ENCODE results near the gene USP6NL.

USP6NL gene

DNA sequence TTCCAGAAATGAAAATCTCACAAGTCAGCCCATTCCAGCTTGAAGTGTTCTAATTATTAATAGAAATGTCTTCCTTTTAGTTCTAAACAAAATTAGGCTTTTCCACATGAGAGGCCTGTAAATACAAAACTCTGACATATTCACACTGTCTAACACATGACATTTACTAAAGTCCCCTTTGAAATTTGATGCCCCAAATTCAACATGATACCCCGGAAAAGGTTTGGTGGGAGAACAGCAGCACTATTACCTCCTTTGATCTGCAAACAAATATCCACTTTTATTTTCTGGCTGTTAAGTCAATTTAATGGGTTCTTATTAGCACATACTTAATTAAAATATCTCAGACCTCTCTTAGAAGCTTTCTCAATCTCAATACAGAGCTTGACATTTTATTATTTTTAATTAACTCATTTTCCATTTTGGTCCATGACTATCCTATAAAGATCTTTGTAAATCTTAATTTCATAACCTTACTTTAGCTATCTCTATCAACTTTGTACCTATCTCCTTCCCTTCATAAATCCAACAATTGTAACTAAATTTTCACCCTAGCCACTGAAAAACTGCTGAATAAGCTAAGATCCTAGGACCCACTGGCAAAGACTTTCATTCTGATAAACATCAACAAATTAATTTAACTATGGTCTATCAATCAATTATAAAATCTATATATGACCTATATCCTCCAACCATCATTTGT, 63.2 kb downstream of the USP6NL start:
- DNase-seq, result no peak

DNA sequence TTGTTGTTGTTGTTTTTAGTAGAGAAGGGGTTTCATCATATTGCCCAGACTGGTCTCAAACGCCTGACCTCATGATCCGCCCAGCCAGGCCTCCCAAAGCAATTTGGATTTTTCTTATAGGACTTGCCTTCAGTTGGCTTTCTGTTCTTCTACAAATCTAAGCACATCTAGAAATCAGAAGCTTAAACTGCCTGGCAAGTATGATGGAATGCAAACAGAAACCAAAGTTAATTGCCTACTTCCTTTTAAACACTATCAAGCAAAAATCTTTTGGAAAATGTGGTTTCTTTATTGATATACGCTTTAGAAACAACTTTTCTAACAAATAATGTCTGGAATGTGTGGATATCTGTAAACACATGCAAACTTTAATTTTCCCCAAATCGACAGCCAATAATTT, 64.9 kb downstream of the USP6NL start:
- DNase-seq, result no peak

DNA sequence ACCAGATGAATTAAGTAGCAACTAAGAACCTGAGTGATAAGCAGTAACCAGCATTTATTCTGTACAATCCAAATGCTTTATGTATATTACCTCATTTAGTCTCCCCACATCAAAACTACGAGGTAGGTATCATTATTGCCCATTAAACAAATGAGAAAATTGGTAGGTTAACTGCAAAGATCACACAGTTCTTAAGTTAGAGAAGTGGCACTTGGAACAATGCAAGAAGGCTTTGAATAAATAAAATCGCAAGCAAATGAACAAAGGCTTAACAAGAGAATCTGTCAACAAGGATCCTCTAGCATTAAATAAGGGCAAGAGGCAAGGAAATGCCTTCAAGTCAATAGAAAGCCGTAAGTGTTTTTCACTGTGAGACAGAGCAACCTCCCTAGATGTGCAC, 70.2 kb downstream of the USP6NL start:
- DNase-seq, result no peak

DNA sequence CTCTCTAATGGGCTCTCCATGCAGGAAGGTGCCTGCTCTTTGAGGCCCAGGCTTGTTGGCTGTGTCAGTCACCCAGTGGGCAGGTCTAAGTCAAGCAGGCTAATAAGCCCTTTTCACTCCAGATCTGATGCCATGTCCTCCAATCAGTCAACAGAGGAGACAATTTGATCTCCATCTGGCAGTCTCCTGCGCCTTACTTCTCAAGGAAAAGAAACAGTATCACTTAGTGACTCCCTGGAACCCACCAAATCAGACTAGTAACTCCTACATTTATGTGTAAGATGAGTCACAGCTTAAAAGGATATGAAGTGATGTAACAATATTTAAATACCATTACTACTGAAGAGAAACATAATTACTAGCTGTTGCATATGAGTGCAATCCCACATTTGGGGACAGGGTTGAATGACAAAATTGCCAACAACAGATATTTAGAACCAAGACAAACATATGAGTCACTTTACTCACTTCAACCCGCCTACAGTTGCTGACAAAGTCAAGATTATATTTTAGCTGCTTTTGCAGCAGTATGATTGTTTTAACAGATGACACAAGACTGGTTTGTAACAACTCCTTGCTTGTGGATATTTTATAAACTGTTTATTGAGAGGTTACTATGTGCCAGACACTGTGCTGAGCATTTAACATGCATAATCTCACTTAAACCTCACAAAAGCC, 72.1 kb downstream of the USP6NL start:
- no peak for DNase-seq

DNA sequence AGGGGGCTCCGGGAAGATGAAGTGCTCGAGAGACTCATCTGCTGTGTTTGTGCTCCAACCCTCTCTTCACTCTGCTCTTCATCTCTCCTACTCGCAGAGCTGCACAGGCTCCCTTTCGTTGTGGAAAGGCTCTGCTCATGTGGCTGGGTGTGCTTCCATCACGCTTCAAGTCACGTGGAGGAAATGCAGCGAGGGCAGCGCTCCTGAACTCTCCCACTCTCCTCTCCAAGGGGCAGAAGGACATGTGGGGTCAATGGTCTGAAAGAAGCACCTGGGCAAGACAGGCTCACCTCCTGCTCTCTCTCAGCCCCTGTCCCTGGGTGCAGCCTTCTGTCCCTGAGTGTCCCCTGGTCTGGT, 72.6 kb downstream of the USP6NL start:
- DNase-seq, result no peak

DNA sequence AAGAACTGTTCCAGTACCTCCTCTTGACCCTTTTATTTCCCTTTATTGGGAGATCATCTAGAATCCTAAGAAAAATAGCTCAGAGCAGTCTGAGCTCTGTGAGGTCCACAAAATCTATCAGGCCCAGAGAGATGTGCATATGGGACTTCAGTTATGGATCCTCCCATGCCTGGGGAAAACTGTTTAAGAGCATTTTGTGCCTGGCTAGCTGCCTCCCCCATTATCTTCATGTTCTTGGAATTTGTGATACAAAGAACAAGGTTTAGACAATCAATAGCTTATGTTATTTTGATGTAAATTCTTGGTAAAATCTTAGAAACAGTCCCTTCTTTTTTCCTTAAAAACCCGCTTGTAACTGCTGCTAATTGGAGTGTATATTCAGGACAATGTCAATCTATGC, 75.2 kb downstream of the USP6NL start:
- no peak for DNase-seq

DNA sequence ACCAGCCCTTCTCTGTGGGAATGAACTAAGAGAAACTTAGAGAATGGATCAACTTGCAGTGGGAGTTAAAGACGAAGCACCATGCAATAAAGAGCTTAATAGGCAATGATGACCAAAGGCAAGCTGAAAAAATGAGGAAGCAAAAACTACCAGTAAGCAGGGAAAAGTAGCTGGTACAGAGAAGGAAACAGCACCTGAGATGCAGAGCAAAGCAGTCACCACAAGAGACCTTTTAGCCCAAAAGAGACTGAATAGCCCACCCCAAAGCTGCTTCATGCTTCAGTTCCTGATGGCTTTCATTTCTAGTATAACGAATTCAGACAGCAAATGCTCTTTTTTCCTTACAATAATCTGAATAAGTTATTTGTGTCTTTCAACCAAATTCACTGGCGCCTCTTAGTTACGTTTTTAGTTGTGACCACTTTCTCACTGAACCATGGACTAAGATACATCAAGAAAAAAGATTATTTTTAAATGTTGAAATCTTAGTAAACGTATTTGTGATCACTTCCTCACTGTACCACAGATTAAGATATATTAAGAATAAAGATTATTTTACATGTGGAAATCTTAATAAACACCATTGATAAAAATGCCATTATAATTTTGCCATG, 76.0 kb downstream of the USP6NL start:
- DNase-seq, result no peak

DNA sequence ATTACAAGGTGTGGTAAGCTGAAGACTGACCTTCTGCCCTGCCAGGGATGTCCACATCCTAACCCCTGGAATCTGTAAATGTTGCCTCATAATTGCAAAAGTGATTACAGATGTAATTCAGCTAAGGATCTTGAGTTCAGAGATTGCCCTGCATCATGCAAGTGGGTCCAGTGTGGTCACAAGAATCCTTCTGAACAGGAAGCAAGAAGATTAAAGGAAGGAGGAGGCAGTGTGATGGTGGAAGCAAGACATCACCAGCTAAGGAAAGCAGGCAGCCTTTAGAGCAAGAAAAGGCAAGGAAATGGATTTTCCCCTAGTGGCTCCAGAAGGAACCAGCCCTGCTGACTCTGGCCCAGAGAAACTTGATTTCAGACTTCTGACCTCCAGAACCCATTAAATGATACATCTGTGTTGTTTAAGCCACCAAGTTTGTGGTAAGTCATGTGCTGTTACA, 78.1 kb downstream of the USP6NL start:
- DNase-seq, result no peak

DNA sequence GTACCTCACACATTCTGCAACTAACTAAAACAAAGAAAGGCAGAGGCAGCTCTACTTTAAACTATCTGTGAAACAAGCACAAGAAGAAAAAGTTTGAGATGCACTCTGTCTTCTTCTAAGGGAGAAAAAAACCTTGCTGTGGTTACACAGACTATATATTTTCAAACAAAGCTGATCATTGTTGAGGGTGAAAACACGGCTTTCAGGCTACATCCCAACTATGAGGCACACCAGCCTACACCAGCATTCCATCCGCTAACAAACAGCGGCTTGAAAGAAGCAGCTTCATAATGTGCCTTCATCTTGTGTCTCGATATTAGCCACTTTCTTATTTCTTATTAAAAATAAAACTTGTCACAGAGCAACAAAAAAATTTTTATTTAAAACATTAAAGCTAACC, 79.1 kb downstream of the USP6NL start:
- DNase-seq, result no peak

DNA sequence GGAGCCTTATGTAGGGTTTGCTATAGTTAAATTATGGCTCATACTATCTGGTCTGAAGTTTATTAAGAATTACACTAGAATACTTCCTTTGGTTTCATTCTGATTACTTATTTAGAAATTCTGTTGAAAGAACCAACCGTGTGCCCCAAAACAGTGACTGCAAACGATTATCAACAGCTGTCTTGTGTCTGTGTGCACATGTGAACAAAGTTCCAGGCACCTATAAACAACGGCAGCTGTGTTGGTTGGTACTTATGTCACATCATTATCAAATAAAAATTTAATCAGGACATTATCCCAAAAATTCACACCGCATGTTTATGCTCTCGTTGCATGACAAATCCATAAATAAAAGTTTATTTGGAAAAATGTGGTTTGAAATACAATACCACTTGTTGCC, 80.6 kb downstream of the USP6NL start:
- DNase-seq, result no peak

DNA sequence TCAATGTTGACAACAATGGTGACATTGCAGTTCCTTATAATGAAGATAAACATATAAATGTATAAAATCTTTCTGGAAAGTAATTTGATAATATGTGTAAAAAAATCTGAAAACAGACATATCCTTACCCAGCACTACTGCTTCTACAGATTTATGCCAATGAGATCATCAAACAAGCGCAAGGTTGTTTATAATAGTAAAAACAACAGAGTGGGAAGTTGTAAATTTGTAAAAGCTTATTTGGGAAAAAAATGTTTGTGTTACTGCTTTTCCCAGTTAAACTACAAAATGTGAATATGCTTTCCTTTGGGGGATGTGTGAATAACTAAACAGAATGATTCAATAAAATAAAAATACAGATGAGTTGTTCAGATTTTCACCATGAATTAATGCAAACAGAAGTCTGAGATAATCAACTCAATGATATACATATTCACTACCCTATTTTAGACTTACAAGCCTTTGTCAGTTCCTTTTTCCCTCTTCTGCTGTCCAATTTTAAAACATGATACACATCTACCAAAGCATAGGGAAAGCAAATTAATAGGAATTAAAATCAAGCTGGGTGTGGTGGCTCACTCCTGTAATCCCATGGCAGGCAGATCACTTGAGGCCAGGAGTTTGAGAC, 82.1 kb downstream of the USP6NL start:
- DNase-seq, result no peak

DNA sequence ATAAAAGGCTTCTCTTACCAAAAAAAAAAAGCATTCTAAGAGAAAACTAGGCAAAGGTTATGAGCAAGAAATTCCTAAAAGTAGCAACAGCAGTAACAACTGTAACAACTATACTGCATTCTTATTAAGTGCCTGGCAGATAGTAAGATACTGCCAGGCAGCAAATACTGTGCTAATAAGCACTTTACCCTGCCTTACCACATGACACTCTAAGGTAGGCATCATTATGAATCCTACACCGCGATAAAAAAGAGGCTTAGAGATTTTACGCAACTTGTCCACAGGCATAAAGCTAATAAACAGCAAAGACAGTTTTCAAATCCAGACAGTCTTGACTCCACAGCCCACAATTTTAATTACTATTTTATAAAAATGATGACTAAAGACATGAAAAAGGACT, 83.2 kb downstream of the USP6NL start:
- no peak for DNase-seq

DNA sequence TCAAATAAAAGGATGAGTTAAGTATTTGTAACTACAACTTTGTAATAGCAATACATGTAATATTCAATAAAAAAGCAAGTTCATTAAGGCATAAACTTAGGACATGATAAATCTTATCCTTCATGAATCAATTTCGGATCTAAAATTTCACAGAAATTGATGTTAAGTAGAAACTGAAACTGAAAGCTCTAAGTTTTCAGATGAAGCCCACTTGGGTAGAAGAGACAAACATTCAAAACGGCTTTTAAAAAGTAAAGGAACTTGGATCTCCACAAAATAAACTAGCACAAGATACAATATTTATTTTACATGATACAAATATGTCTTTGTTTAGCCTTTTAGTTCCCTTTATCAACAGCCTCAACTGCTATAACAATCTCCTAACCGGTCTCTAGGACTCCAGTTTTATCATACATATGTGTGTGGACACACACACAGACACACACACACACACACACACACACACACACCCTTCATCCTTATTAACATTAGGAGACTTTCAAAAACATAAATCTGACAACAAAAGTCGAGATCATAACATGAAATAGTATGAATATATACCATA, 83.7 kb downstream of the USP6NL start:
- DNase-seq, result no peak

DNA sequence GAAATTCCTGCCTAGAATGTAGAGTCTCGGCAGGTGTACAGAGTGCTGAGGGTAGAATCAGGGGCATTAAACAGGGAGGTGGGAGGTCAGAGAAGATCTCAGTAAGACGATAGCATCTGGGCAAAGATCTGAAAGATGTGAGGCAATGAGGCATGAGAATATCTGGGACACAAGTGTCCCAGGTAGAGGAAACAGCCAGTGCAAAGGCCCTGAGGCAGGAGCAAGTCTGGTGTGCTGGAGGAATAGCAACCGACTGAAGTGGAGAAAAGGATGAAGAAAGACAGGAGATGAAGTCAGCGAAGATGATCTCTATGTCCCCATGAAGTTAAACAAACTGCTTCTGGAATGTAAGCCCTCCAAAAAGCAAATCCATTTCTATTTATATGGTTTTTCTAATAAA, 84.4 kb downstream of the USP6NL start:
- no peak for DNase-seq

DNA sequence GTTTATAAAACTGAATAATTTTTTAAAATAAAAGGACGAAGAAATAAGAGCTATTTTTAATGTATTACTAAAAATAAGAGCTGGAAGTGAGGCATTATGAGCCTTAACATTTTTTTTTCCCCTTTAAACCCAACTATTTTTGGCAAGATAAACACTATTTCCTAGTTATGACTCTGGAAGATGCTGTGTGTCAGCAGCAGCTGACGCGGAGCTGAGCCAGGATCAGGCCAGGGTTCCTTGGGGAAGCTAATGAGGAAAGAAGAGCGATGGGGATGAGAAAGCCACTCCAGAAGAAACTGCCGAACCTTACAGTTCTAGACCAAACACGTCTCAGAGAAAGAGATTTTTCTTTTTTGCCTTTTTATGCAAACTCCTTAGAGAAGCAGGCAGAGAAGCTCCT, 85.9 kb downstream of the USP6NL start:
- DNase-seq, result no peak

DNA sequence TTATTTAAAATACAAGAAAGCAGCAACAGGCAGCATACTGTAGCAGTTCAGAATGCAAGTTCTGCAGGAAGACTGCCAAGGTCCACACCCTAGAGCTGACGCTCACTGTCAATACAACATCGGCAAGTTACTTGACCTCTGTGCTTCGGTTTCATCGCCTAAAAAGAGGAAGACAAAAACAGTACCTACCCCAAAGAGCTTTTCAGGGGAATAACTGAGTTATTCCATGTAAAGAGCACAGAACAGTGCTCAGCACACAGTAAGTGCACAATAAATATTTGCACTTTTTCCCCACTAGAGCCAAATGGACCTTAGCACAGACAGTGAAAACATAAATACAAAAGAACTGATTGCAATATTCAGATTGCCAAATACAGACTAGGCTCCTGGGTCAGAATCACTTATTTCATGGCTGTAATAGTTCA, 88.6 kb downstream of the USP6NL start:
- no peak for DNase-seq

DNA sequence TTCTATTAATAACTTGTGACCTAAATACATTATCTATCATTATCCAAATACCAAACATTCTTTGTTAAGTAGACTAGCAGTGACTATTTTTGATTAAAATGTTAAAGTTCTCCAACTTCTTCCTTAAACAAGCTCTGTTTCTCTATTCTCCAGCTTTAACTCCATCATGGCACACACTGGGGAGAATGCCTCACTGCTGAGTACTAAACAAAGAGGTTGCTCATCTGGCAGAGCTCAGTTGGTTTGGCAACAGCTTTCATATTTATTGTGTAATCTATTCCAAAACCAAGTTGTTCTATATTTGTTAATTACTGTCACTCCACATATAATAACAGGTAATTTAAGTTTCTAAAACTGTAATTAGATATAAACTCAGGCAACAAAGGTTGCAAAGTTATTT, 89.6 kb downstream of the USP6NL start:
- no peak for DNase-seq

DNA sequence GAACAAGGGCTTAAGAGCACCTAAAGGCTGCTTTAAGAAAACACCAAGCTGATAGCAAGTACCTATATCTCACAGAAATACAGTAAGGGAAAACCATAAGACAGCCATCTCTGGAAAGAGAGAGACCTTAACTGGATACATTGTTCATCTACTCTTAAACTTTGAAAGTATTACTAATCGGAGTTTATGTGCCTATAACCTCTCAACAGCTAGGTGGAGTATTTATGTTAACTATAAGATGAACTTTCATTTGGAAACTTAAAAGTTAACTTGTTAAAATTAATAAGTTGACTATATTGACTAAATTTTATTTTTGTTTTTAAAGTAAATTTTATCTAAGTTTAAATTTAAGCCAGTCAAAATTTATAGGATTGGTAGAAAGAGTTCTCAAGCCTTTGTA, 90.6 kb downstream of the USP6NL start:
- DNase-seq, result no peak

DNA sequence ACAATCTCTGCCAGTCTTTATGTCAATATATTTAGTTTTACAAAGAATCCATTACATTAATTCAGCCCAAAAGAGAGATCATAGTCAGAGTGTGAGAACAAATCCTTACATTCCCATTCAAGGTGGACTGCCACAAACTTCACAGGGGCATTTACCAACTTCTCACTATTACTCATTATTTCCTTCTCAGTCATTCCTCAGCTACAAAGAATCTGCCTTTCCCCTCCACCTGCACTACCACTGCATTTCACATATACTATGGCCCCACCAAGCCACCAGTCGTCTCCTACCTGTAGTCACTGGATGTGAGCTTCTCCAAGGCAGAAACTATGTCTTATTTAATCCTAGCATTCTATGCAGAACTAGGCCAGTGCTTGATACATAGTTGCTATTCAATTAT, 94.3 kb downstream of the USP6NL start:
- DNase-seq, result no peak

DNA sequence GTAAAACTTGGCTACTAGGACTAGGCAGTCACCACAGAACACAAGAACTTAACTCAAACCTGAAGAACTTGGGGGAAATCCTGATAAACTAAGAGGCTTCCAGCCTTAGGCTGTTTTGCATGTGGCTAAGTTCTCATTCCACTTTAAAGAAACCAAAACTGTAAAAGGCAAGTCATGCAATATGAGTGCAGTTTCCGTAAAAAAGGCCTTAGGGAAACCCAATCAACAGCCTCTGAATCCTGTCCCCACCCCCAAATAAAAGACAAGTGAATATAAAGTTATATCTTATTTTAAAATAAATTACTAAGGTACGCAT, 95.1 kb downstream of the USP6NL start:
- no peak for DNase-seq

DNA sequence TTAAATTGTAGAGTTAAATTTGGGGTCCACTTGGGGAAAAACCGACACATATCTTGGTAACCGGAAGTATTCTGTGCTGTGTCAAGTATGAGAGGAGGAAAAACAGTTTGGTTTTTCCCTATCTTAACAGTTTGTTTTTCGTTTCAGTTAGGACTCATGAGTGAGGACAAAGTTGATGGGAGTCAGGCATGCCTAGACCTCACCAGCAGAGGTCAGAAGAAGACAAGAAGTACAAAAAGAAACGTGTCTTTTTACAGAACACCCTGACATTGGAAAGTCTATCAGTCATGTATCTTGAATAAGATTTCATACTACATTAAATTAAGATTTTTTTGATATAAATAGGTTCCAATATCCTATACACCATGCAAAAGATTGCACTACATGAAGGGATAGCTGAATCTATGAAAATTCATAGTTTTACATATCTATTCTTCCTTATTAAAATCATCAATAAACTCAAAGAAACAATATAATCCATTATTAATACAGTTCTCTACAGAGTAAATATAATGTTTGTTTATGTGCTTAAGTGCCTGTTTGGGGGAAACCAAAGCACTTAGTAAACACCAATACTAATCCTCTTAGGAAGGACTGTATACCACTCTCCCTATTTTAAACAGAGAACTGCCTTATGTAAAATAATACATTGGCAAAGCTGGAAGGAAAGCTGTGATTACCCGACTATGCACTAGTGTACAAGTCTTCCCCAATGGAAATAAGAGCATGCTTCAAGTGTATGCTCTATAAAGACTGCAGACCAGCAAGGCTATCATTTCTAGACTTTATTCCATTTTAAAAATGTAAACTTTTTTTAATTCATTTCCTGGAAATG, 95.6 kb downstream of the USP6NL start:
- peak; percentile 14 for DNase-seq

DNA sequence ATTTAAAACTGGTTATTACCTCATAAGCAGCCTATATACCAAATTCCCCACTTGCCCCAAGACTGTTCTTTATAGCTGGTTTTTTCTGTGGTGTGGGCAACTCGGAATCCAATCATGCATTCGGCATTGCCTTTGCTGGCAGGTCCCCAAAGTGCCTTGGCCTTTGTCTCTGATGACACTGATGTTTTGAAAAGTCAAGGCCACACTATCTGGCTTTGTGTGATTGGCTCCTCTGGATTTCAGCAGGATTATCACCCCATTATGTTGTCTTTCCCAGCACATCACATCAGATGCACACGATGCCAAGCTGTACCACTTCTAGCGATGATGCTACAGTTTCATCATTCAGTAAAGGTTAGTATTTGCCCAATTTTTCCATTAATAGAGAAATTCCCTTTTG, 97.7 kb downstream of the USP6NL start:
- DNase-seq, result no peak

DNA sequence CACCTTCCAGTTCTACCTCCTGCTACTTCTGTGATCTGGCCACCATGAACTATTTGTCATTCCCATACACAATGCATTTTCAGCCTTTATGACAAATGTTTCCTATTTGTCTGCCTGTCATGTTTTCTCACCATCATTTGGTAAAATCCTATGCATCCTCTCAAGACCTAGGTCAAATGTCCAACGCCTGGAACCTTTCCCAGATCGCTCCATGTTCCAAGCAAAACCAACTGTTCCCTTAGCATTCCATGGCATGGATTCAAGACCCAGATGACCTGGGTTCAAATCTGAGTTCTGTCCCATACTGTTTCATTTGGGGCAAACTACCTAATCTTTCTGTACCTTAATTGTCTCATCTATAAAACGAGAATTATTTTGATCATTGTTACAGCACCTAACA, 98.9 kb downstream of the USP6NL start:
- no peak for DNase-seq
